ENCODE results near the gene DHX35. TPM values are rescaled to one million over a fixed set of nuclear protein-coding genes. Genes with fewer than 3 reads are reported as not detected.
A peak's percentile ranks its signal among the peaks of the same experiment; 100 is the strongest.

The DHX35 gene
- total and polyA plus RNA-seq, 10 of the 15 experiments (the other 5 are each of a cell fraction or from before 2014, with no cell fraction given), result 4.3 to 21.6 (median 14.9) TPM

- Histone ChIP-seq H3K4me3 (no peak overlapping the region), H3K4me2 (ENCODE audit: control insufficient read depth, insufficient read depth) (no peak overlapping the region), H3K79me2 (ENCODE audit: control insufficient read depth, insufficient read depth, low read length) (no peaks in the 10 kb centered on the region), H3K9me3 (replicated peaks; ENCODE audit: control insufficient read depth, insufficient read depth, low read length) (peaks cover 17% of the 10 kb centered on the region), H3K9ac (ENCODE audit: control insufficient read depth, insufficient read depth, low read length) (no peak overlapping the region), H3K27me3 (replicated peaks in 1 of 2; ENCODE audit: control insufficient read depth in 2 of 2, insufficient read depth in 2 of 2, low read length in 1 of 2) (no peaks in the 10 kb centered on the region), H3K36me3 (ENCODE audit: control insufficient read depth in 2 of 2, insufficient read depth in 2 of 2, low read length in 1 of 2) (peaks cover 9 to 22% of the 10 kb centered on the region in 2 experiments; a peak in 3 of 4 replicates), H3K4me1 (ENCODE audit: control insufficient read depth, insufficient read depth, low read length) (peaks cover 28% of the 10 kb centered on the region), H2AFZ (ENCODE audit: control insufficient read depth, low read depth, low read length) (no peak overlapping the region), H4K20me1 (ENCODE audit: control insufficient read depth, insufficient read depth) (no peaks in the 10 kb centered on the region), H3K27ac (ENCODE audit: control insufficient read depth, insufficient read depth) (no peak overlapping the region)
- FAIRE-seq, result no peak
- ATAC-seq, result no peak
- intact Hi-C loops (cut with micrococcal nuclease; ENCODE audit: unreplicated experiment), result no loop called here
- BruUV-seq (replicated peaks), result no TSS peak
- CTCF ChIA-PET, result no interaction called here
- RAD21 ChIA-PET (ENCODE audit: unreplicated experiment), result interaction anchor here (1.3 kb wide), 1 partner anchor 17 kb away, joined by 4 read pairs; no protein-coding TSS in a partner anchor
- WGBS (ENCODE audit: insufficient coverage, insufficient replicate concordance, low lambda C conversion rate, missing lambda C conversion rate), result 14% methylated on average over 2 of the region's 2 CpGs
- TF ChIP-seq IKZF2 (IDR thresholded peaks at IDR 0.05) (0 out of 4 replicates have a peak, but pooled peaks of 1 of the 2 experiments have one; percentile 15), POLR2AphosphoS2 (IDR thresholded peaks at IDR 0.05; ENCODE audit: low read depth, low read length) (no peak)
- DNase-seq (ENCODE audit: low read depth, low spot score), result no peak
- SMC1A ChIA-PET (ENCODE audit: uncharacterized antibody, unreplicated experiment), result no interaction called here
- in situ Hi-C loops (cut with MboI), result no loop called here
- POLR2A ChIA-PET, result no interaction called here
Observed at GRCh38 chr20:39016506-39016905, 54.4 kb downstream of the DHX35 start.

GRCh38 chr20:39019027-39019426 lies 56.9 kb downstream of the DHX35 start:
- intact Hi-C loops (cut with micrococcal nuclease; ENCODE audit: unreplicated experiment) (loop anchor here (2.0 kb wide), 1 partner anchor 22 kb away; no protein-coding TSS in a partner anchor), in situ Hi-C loops (cut with MboI) (no loop called here)
- Histone ChIP-seq H3K27me3 (replicated peaks in 1 of 2; ENCODE audit: control insufficient read depth in 2 of 2, insufficient read depth in 2 of 2, low read length in 1 of 2) (no peaks in the 10 kb centered on the region), H3K4me2 (ENCODE audit: control insufficient read depth, insufficient read depth) (no peak overlapping the region), H3K4me1 (ENCODE audit: control insufficient read depth, insufficient read depth, low read length) (peaks cover 41% of the 10 kb centered on the region), H3K27ac (ENCODE audit: control insufficient read depth, insufficient read depth) (peak overlapping the region; percentile 58), H3K79me2 (ENCODE audit: control insufficient read depth, insufficient read depth, low read length) (no peaks in the 10 kb centered on the region), H2AFZ (ENCODE audit: control insufficient read depth, low read depth, low read length) (no peak overlapping the region), H3K36me3 (ENCODE audit: control insufficient read depth in 2 of 2, insufficient read depth in 2 of 2, low read length in 1 of 2) (peaks cover 11 to 25% of the 10 kb centered on the region in 2 experiments), H3K4me3 (no peak overlapping the region), H3K9ac (ENCODE audit: control insufficient read depth, insufficient read depth, low read length) (no peak overlapping the region), H4K20me1 (ENCODE audit: control insufficient read depth, insufficient read depth) (no peaks in the 10 kb centered on the region), H3K9me3 (replicated peaks; ENCODE audit: control insufficient read depth, insufficient read depth, low read length) (peaks cover 17% of the 10 kb centered on the region)
- DNase-seq (ENCODE audit: low read depth, low spot score) (no peak), ATAC-seq (no peak), FAIRE-seq (no peak)
- CTCF ChIA-PET, result interaction anchor here (0.7 to 2.0 kb wide), 3 partner anchors 10 to 30 kb away, joined by 3 to 8 read pairs (median 4); no protein-coding TSS in a partner anchor
- POLR2A ChIA-PET, result interaction anchor here (1.5 kb wide), 1 partner anchor 24 kb away, joined by 4 read pairs; no protein-coding TSS in a partner anchor
- no TSS peak for BruUV-seq (replicated peaks)
- 63% methylated on average over 3 of the region's 3 CpGs for WGBS (ENCODE audit: insufficient coverage, insufficient replicate concordance, low lambda C conversion rate, missing lambda C conversion rate)
- RAD21 ChIA-PET (ENCODE audit: unreplicated experiment), result interaction anchor here (1.2 kb wide), 1 partner anchor 21 kb away, joined by 5 read pairs; no protein-coding TSS in a partner anchor
- SMC1A ChIA-PET (ENCODE audit: uncharacterized antibody, unreplicated experiment), result no interaction called here
- TF ChIP-seq RAD51 (IDR thresholded peaks at IDR 0.05) (no peak), MTA3 (IDR thresholded peaks at IDR 0.05; ENCODE audit: borderline replicate concordance, low read length) (no peak), EGR1 (IDR thresholded peaks at IDR 0.05; ENCODE audit: borderline replicate concordance in 1 of 2, low read depth in 2 of 2, low read length in 2 of 2) (no peak), NR2F1 (conservative IDR thresholded peaks at IDR 0.05) (no peak), HDAC6 (IDR thresholded peaks at IDR 0.05; ENCODE audit: unreplicated experiment) (no peak), ZNF24 (IDR thresholded peaks at IDR 0.05) (no peak), TCF3 (IDR thresholded peaks at IDR 0.05; ENCODE audit: borderline replicate concordance, insufficient read depth, low read depth, low read length) (no peak)
- TF ChIP-seq, protein P1, sequence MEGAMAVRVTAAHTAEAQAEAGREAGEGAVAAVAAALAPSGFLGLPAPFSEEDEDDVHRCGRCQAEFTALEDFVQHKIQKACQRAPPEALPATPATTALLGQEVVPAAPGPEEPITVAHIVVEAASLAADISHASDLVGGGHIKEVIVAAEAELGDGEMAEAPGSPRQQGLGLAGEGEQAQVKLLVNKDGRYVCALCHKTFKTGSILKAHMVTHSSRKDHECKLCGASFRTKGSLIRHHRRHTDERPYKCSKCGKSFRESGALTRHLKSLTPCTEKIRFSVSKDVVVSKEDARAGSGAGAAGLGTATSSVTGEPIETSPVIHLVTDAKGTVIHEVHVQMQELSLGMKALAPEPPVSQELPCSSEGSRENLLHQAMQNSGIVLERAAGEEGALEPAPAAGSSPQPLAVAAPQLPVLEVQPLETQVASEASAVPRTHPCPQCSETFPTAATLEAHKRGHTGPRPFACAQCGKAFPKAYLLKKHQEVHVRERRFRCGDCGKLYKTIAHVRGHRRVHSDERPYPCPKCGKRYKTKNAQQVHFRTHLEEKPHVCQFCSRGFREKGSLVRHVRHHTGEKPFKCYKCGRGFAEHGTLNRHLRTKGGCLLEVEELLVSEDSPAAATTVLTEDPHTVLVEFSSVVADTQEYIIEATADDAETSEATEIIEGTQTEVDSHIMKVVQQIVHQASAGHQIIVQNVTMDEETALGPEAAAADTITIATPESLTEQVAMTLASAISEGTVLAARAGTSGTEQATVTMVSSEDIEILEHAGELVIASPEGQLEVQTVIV (IDR thresholded peaks at IDR 0.05; ENCODE audit: borderline replicate concordance, partially characterized antibody), result no peak
- TF ChIP-seq, protein P2, sequence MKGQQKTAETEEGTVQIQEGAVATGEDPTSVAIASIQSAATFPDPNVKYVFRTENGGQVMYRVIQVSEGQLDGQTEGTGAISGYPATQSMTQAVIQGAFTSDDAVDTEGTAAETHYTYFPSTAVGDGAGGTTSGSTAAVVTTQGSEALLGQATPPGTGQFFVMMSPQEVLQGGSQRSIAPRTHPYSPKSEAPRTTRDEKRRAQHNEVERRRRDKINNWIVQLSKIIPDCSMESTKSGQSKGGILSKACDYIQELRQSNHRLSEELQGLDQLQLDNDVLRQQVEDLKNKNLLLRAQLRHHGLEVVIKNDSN (IDR thresholded peaks at IDR 0.05; ENCODE audit: borderline replicate concordance, extremely low read length, insufficient read depth, low read depth, low read length), result no peak
